Mucosa of descending colon (tissue), 3 donors: Measurements from ENCODE around the gene HHEX. TPM values are rescaled to one million over a fixed set of nuclear protein-coding genes. Genes with fewer than 3 reads are reported as not detected.

Experiments used
- ATAC-seq: fragments of 200-7000 bp; cut with Tn5 transposase; one replicate; pipeline ENCODE4 v1.9.1; 2020; ENCODE audit warnings: mild to moderate bottlenecking, moderate library complexity
- DNase-seq, 3 donors: peaks; one replicate each; pipeline ENCODE4 v3.0.0-alpha.2; 2020
- H3K36me3 ChIP-seq: fragments of 200-600 bp; one replicate; pipeline ENCODE4 v1.8.0; 2021; ENCODE audit warnings: low read depth, mild to moderate bottlenecking
- H3K4me1 ChIP-seq: fragments of 200-600 bp; one replicate; pipeline ENCODE4 v1.8.0; 2021; ENCODE audit warnings: low read depth, mild to moderate bottlenecking
- H3K4me3 ChIP-seq: fragments of 200-600 bp; one replicate; pipeline ENCODE4 v1.8.0; 2021; ENCODE audit warnings: mild to moderate bottlenecking
- H3K9me3 ChIP-seq: fragments of 200-600 bp; one replicate; pipeline ENCODE4 v1.8.0; 2021; ENCODE audit warnings: mild to moderate bottlenecking
- CTCF ChIP-seq: fragments of 200-600 bp; IDR thresholded peaks from one replicate; pipeline ENCODE4 v1.8.0; 2022; ENCODE audit warnings: antibody characterized with exemption, mild to moderate bottlenecking
- intact Hi-C, 2 donors: fragments of 100-400 bp; cut with DNase I in 1 of 2; cut with micrococcal nuclease in 1 of 2; formaldehyde crosslinking; loops; one replicate each; pipeline versions ENCODE4 v1.11.0 to v1.11.1; 2022; cut with DNase I, micrococcal nuclease
- total RNA-seq, 3 donors: library from RNA; stranded (reverse); fragmentation: NEBNext Ultra II Directional in 2 of 3; extraction: Animal tissue kit (Norgen Biotek cat#: 25700) in 2 of 3; gene quantifications; one replicate each; pipeline versions ENCODE4 v1.2.1 to v1.2.4, GENCODE V29; 2021 to 2023
- donor health status: DM: no; HTN: no; CAD: no; lungs with moderate emphysema.
- donor health status: DM: no; HTN: no; CAD: no.
- donor health status: DM: no; HTN: yes; CAD: no.

HHEX gene
- total RNA-seq, 3 donors from 2014 or later: 3.5 to 8.8 (median 4.0) TPM

GRCh38 chr10:92699518-92700381 is 10.0 kb downstream of the HHEX start:
- DNase-seq (peak; percentile 17 to 51 (median 41)), ATAC-seq (peak; percentile 51)
- intact Hi-C loops: no loop called here

GRCh38 chr10:92702301-92702916 is 12.7 kb downstream of the HHEX start:
- H3K9me3 ChIP-seq: no peaks in the 10 kb centered on the region
- H3K36me3 ChIP-seq: no peaks in the 10 kb centered on the region
- H3K4me3 ChIP-seq: no peak overlapping the region
- peaks cover 3% of the 10 kb centered on the region for H3K4me1 ChIP-seq
- TF ChIP-seq CTCF: no peak
- intact Hi-C loops: no loop called here
- no peak for ATAC-seq
- DNase-seq: no peak

More at GRCh38 chr10:92699518-92700381, 10.0 kb downstream of the HHEX start:
- no peaks in the 10 kb centered on the region for H3K36me3 ChIP-seq
- H3K4me3 ChIP-seq: no peak overlapping the region
- no peaks in the 10 kb centered on the region for H3K9me3 ChIP-seq
- no peak for TF ChIP-seq CTCF
- H3K4me1 ChIP-seq: peaks cover 3% of the 10 kb centered on the region

GRCh38 chr10:92712016-92712889 is 22.5 kb downstream of the HHEX start:
- intact Hi-C loops: no loop called here
- no peak for TF ChIP-seq CTCF
- H3K4me1 ChIP-seq: no peaks in the 10 kb centered on the region
- H3K4me3 ChIP-seq: no peak overlapping the region
- ATAC-seq: no peak
- no peak for DNase-seq
- no peaks in the 10 kb centered on the region for H3K9me3 ChIP-seq
- H3K36me3 ChIP-seq: no peaks in the 10 kb centered on the region

- Histone ChIP-seq H3K9me3 (no peaks in the 10 kb centered on the region), H3K4me1 (no peaks in the 10 kb centered on the region), H3K36me3 (no peaks in the 10 kb centered on the region), H3K4me3 (no peak overlapping the region)
- no peak for TF ChIP-seq CTCF
- DNase-seq: no peak
- intact Hi-C loops: no loop called here
- ATAC-seq: no peak
Measured at GRCh38 chr10:92714152-92714845, 24.5 kb downstream of the HHEX start.

- no peak for DNase-seq
- H3K4me1 ChIP-seq: no peaks in the 10 kb centered on the region
- no peak overlapping the region for H3K4me3 ChIP-seq
- intact Hi-C loops: no loop called here
- no peak for ATAC-seq
- no peaks in the 10 kb centered on the region for H3K36me3 ChIP-seq
- H3K9me3 ChIP-seq: no peaks in the 10 kb centered on the region
- TF ChIP-seq CTCF: no peak
Measured at GRCh38 chr10:92714872-92715271, 25.1 kb downstream of the HHEX start.
